Measurements from ENCODE around the gene KRT28.
"Not testable (repeated sequence)": the region's sequence is repeated elsewhere in the genome, so short reads cannot be mapped to it uniquely, and the experiment has no call there.

Gene KRT28

GRCh38 chr17:40777459-40777858, 22.3 kb downstream of the KRT28 start:
- DNase-seq, result no peak

GRCh38 chr17:40775945-40776344, 23.8 kb downstream of the KRT28 start:
- no peak for DNase-seq

GRCh38 chr17:40772101-40772500, 27.7 kb downstream of the KRT28 start, which contains the start of gene KRT26:
TSS of gene KRT26 (minus strand) at chr17:40772201. CDS start at chr17:40772113, 88 bp downstream.
- DNase-seq, result no peak

- DNase-seq, result no peak
These were observed 34.1 kb downstream of the KRT28 start for GRCh38 chr17:40765657-40766056.

- no peak for DNase-seq
These were observed 36.0 kb downstream of the KRT28 start for GRCh38 chr17:40763752-40764151.

- DNase-seq, result no peak
These were observed 39.4 kb downstream of the KRT28 start for GRCh38 chr17:40760105-40761016.

GRCh38 chr17:40755231-40755630, 44.5 kb downstream of the KRT28 start, which contains the start of gene KRT25:
TSS of gene KRT25 (minus strand) at chr17:40755331. CDS start at chr17:40755271, 60 bp downstream.
- DNase-seq, result no peak

- DNase-seq, result no peak
These were observed 46.0 kb downstream of the KRT28 start for GRCh38 chr17:40753804-40754203.

- DNase-seq, result no peak
These were observed 48.7 kb downstream of the KRT28 start for GRCh38 chr17:40751065-40751464.

- DNase-seq, result no peak
These were observed 49.4 kb downstream of the KRT28 start for GRCh38 chr17:40750391-40750790.

GRCh38 chr17:40748666-40749065, 51.1 kb downstream of the KRT28 start:
- DNase-seq, result not testable (repeated sequence)

All from GF-D8 (cell line).